ENCODE results near the gene GREB1. TPM values are rescaled to one million over a fixed set of nuclear protein-coding genes. Genes with fewer than 3 reads are reported as not detected.

GREB1 gene
- total RNA-seq, 2 donors from 2014 or later, result 2.4 to 13.5 TPM

- ATAC-seq (ENCODE audit: insufficient number of reproducible peaks, low FRiP score, low read depth), result no peak
- DNase-seq (ENCODE audit: low spot score), result no peak
- Histone ChIP-seq H3K27me3 (replicated peaks; ENCODE audit: insufficient read depth) (no peaks in the 10 kb centered on the region), H3K4me3 (no peak overlapping the region), H3K4me1 (ENCODE audit: control insufficient read depth in 1 of 2, low read depth in 2 of 2) (no peaks in the 10 kb centered on the region), H3K27ac (no peak overlapping the region), H3K36me3 (no peaks in the 10 kb centered on the region), H3K9me3 (no peaks in the 10 kb centered on the region)
- no peak for TF ChIP-seq CTCF (IDR thresholded peaks at IDR 0.05)
These were observed 17.9 kb downstream of the GREB1 start for GRCh38 chr2:11551569-11552259.

- Histone ChIP-seq H3K27me3 (replicated peaks; ENCODE audit: insufficient read depth) (no peaks in the 10 kb centered on the region), H3K36me3 (no peaks in the 10 kb centered on the region), H3K4me1 (ENCODE audit: control insufficient read depth in 1 of 2, low read depth in 2 of 2) (no peaks in the 10 kb centered on the region), H3K27ac (no peak overlapping the region), H3K4me3 (no peak overlapping the region), H3K9me3 (no peaks in the 10 kb centered on the region)
- DNase-seq (ENCODE audit: low spot score) (no peak), ATAC-seq (ENCODE audit: insufficient number of reproducible peaks, low FRiP score, low read depth) (no peak)
- no peak for TF ChIP-seq CTCF (IDR thresholded peaks at IDR 0.05)
These were observed 18.4 kb downstream of the GREB1 start for GRCh38 chr2:11552260-11552638.

GRCh38 chr2:11553661-11554398 is 20.0 kb downstream of the GREB1 start:
- TF ChIP-seq CTCF (IDR thresholded peaks at IDR 0.05), result no peak
- no peak for ATAC-seq (ENCODE audit: insufficient number of reproducible peaks, low FRiP score, low read depth)
- no peaks in the 10 kb centered on the region for H3K27me3 ChIP-seq (replicated peaks; ENCODE audit: insufficient read depth)
- no peaks in the 10 kb centered on the region for H3K36me3 ChIP-seq
- H3K9me3 ChIP-seq, result no peaks in the 10 kb centered on the region
- H3K27ac ChIP-seq, result no peak overlapping the region
- DNase-seq (ENCODE audit: low spot score), result no peak
- H3K4me3 ChIP-seq, result no peak overlapping the region
- H3K4me1 ChIP-seq (ENCODE audit: control insufficient read depth in 1 of 2, low read depth in 2 of 2), result no peaks in the 10 kb centered on the region

- DNase-seq (ENCODE audit: low spot score) (no peak), ATAC-seq (ENCODE audit: insufficient number of reproducible peaks, low FRiP score, low read depth) (no peak)
- Histone ChIP-seq H3K27me3 (replicated peaks; ENCODE audit: insufficient read depth) (no peaks in the 10 kb centered on the region), H3K9me3 (no peaks in the 10 kb centered on the region), H3K27ac (no peak overlapping the region), H3K4me3 (no peak overlapping the region), H3K36me3 (no peaks in the 10 kb centered on the region), H3K4me1 (ENCODE audit: control insufficient read depth in 1 of 2, low read depth in 2 of 2) (no peaks in the 10 kb centered on the region)
- no peak for TF ChIP-seq CTCF (IDR thresholded peaks at IDR 0.05)
These were observed 20.5 kb downstream of the GREB1 start for GRCh38 chr2:11554399-11554716.

GRCh38 chr2:11556101-11556806 is 22.4 kb downstream of the GREB1 start:
- Histone ChIP-seq H3K27me3 (replicated peaks; ENCODE audit: insufficient read depth) (no peaks in the 10 kb centered on the region), H3K4me1 (ENCODE audit: control insufficient read depth in 1 of 2, low read depth in 2 of 2) (no peaks in the 10 kb centered on the region), H3K36me3 (no peaks in the 10 kb centered on the region), H3K9me3 (no peaks in the 10 kb centered on the region), H3K27ac (no peak overlapping the region), H3K4me3 (no peak overlapping the region)
- no peak for TF ChIP-seq CTCF (IDR thresholded peaks at IDR 0.05)
- DNase-seq (ENCODE audit: low spot score), result no peak
- ATAC-seq (ENCODE audit: insufficient number of reproducible peaks, low FRiP score, low read depth), result no peak

Measured in thoracic aorta (tissue), 2 donors.